Measurements from ENCODE around the gene PNRC1. TPM values are rescaled to one million over a fixed set of nuclear protein-coding genes. Genes with fewer than 3 reads are reported as not detected.
"Not testable (repeated sequence)": the region's sequence is repeated elsewhere in the genome, so short reads cannot be mapped to it uniquely, and the experiment has no call there.

The PNRC1 gene
- total RNA-seq, 1 donor from 2014 or later, result 211 TPM

DNA sequence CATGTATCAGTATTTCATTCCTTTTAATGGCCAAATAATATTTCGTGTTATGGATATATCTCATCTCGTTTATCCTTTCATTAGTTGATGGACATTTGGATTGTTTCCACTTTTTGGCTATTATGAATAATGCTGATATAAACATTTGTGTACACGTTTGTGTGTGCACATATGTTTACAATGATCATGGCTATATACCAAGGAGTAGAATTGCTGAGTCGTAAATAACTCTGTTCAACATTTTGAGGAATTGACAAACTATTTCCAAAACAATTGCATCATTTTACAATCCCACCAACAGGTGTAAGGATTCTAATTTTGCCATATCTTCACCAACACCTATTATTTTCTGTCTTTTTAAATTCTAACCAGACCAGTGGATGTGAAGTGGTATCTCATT lies 26.3 kb upstream of the PNRC1 start:
- DNase-seq (ENCODE audit: low spot score), result no peak
- intact Hi-C loops (cut with DNase I), result no loop called here

- intact Hi-C loops (cut with DNase I), result no loop called here
- DNase-seq (ENCODE audit: low spot score), result no peak
Observed at GRCh38 chr6:89057759-89058158, 22.8 kb upstream of the PNRC1 start.

DNA sequence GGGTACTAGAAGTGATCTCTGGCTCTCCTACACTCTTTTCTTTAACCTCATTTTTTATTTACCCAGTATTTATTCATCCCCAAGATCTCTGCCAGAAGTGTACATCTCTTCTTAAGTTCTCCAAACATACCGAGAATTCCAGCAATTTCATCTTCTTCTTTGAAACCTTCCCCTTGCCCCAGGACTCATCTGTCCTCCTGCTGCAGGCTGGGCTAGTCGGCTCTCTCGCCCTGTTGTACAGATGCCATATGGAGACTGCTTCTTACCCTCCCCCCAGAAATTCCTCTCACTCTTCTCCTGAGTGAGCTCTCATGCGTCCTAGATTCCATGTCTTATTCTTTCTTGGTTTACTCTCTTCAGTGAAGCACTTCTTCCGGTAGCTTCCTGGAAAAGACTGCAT lies 21.9 kb upstream of the PNRC1 start:
- intact Hi-C loops (cut with DNase I), result no loop called here
- DNase-seq (ENCODE audit: low spot score), result no peak

DNA sequence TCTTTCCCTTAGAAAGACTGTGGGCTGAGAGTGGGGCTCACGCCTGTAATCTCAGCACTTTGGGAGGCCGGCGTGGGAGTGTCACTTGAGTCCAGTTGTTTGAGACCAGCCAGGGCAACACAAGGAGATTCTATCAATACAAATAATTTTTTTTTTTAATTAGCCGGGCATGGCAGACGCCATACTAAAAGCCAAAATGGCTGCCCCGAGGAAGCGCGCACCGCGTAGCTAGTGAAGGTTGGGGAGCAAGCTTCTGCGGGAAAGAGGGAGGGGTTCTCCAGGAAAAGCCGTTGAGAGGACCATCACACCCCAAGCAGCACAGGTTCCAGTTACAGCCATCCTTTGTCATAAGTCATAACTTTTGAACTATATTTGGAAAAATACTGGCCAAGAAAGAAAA lies 21.3 kb upstream of the PNRC1 start:
- DNase-seq (ENCODE audit: low spot score), result no peak
- intact Hi-C loops (cut with DNase I), result no loop called here

- intact Hi-C loops (cut with DNase I), result no loop called here
- no peak for DNase-seq (ENCODE audit: low spot score)
Observed at GRCh38 chr6:89063881-89064280, 16.7 kb upstream of the PNRC1 start.

- intact Hi-C loops (cut with DNase I); DNase-seq (ENCODE audit: low spot score): not testable (repeated sequence)
Observed at GRCh38 chr6:89064931-89065330, 15.6 kb upstream of the PNRC1 start.

- intact Hi-C loops (cut with DNase I); DNase-seq (ENCODE audit: low spot score): not testable (repeated sequence)
Observed at GRCh38 chr6:89066121-89066520, 14.4 kb upstream of the PNRC1 start.

GRCh38 chr6:89066940-89067646 lies 13.5 kb upstream of the PNRC1 start:
- intact Hi-C loops (cut with DNase I), result no loop called here
- DNase-seq (ENCODE audit: low spot score), result no peak

GRCh38 chr6:89067796-89068195 lies 12.8 kb upstream of the PNRC1 start:
- intact Hi-C loops (cut with DNase I), result no loop called here
- DNase-seq (ENCODE audit: low spot score), result no peak

- intact Hi-C loops (cut with DNase I), result no loop called here
- DNase-seq (ENCODE audit: low spot score), result no peak
Observed at GRCh38 chr6:89068695-89069094, 11.9 kb upstream of the PNRC1 start.

DNA sequence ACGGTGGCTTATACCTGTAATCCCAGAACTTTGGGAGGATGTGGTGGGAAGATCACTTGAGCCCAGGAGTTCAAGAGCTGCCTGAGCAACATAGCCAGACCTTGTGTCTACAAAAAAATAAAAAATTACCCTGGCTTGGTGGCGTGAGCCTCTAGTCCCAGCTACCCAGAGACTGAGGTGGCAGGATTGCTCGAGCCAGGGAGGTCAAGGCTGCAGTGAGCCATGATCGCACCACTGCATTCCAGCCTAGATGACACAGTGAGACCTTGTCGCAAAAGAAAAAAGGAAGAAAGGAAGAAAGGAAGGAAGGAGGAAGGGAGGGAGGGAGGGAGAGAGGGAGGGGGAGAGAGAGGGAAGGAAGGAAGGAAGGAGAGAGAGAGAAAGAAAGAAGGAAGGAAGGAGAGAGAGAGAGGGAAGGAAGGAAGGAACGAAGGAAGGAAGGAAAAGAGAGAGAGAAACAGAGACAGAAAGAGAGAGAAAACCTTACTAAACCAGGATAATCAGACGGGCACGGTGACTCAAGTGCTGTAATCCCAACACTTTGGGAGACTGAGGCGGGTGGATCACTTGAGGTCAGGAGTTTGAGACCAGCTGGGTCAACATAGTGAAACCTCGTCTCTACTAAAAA lies 10.9 kb upstream of the PNRC1 start:
- no peak for DNase-seq (ENCODE audit: low spot score)
- intact Hi-C loops (cut with DNase I), result no loop called here

GRCh38 chr6:89071036-89071435 lies 9.5 kb upstream of the PNRC1 start:
- no peak for DNase-seq (ENCODE audit: low spot score)
- intact Hi-C loops (cut with DNase I), result no loop called here

DNA sequence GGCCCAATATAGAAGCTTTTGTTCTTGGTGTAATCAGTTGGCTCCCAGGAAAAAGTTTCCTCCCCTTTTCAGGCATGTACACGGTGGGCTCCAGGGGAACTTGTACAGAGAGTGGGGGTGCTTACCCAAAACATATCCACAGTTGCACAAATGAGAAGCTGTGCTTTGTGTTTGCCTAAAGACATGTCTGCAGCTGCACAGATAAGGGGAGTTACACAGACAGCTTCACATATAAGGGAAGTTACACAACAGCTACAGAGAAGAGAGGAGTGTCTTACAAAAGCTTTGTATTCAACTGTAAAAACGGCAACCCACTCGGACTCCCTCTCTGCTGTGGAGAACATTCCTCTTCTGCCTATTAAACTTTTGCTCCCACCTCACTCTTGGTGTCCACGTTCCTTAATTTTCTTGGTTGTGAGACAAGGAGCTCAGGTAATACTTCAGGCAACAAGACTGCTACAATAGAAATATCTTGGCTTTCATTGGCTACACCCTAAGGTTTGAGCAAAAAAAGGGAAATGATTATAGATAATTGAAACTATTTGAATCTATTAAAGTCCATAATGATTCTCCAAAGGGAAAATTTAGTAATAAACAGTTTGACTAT lies 7.4 kb upstream of the PNRC1 start:
- intact Hi-C loops (cut with DNase I), result no loop called here
- DNase-seq (ENCODE audit: low spot score), result no peak

- no peak for DNase-seq (ENCODE audit: low spot score)
- intact Hi-C loops (cut with DNase I), result no loop called here
Observed at GRCh38 chr6:89073840-89074239, 6.7 kb upstream of the PNRC1 start.

GRCh38 chr6:89079511-89080234 lies 878 bp upstream of the PNRC1 start:
- no peak for DNase-seq (ENCODE audit: low spot score)
- intact Hi-C loops (cut with DNase I), result loop anchor here (1.0 to 5.0 kb wide), 5 partner anchors 45 to 273 kb away; partner anchors contain the start of gene UBE2J1

DNA sequence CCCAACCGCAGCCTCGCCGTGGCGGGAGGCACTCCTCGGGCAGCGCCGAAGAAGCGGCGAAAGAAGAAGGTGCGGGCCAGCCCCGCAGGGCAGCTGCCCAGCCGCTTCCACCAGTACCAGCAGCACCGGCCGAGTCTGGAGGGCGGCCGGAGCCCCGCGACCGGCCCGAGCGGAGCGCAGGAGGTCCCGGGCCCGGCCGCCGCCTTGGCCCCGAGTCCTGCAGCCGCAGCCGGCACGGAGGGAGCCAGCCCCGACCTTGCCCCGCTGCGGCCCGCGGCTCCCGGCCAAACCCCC lies 525 bp downstream of the PNRC1 start:
- intact Hi-C loops (cut with DNase I), result loop anchor here (2.0 to 5.0 kb wide), 3 partner anchors 46 to 81 kb away; no protein-coding TSS in a partner anchor
- DNase-seq (ENCODE audit: low spot score), result no peak

GRCh38 chr6:89081423-89082322 lies 1.1 kb downstream of the PNRC1 start:
- DNase-seq (ENCODE audit: low spot score), result peak; percentile 99
- intact Hi-C loops (cut with DNase I), result loop anchor here (2.0 to 5.0 kb wide), 5 partner anchors 35 to 81 kb away; partner anchors contain the start of gene PM20D2

- DNase-seq (ENCODE audit: low spot score), result no peak
- intact Hi-C loops (cut with DNase I), result loop anchor here (2.0 to 5.0 kb wide), 4 partner anchors 34 to 80 kb away; partner anchors contain the start of gene PM20D2
Observed at GRCh38 chr6:89082486-89082891, 1.9 kb downstream of the PNRC1 start.

DNA sequence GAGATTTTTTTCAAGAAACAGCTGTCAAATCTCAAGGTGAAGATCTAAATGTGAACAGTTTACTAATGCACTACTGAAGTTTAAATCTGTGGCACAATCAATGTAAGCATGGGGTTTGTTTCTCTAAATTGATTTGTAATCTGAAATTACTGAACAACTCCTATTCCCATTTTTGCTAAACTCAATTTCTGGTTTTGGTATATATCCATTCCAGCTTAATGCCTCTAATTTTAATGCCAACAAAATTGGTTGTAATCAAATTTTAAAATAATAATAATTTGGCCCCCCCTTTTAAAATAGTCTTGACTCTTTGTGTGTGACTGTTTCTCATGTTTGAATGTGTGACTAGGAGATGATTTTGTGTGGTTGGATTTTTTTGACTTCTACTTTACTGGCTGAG lies 4.0 kb downstream of the PNRC1 start:
- no peak for DNase-seq (ENCODE audit: low spot score)

More for the DNA sequence above, 4.0 kb downstream of the PNRC1 start:
- intact Hi-C loops (cut with DNase I), result loop anchor here (5.0 kb wide), 2 partner anchors 62 to 78 kb away; no protein-coding TSS in a partner anchor

Measured in cardiac septum (tissue), 1 donor.